Tibial nerve (tissue), 4 donors: ENCODE results near the gene POLR1E.

Experiments
- CTCF ChIP-seq, 5 experiments: fragments of 200-600 bp in 3 of 5; fragments of 450-650 bp in 2 of 5; sonication (generic) in 3 of 5; IDR thresholded peaks; one replicate each; pipeline ENCODE4 v1.5.1; 2016 to 2019; ENCODE audit warnings: antibody characterized with exemption in 5 of 5, mild to moderate bottlenecking in 3 of 5, moderate library complexity in 2 of 5
- EP300 ChIP-seq, 2 donors: sonication (generic); formaldehyde crosslinking; IDR thresholded peaks; one replicate each; pipeline ENCODE4 v1.6.1; 2017; ENCODE audit warnings: antibody characterized with exemption in 2 of 2, mild to moderate bottlenecking in 1 of 2

DNA sequence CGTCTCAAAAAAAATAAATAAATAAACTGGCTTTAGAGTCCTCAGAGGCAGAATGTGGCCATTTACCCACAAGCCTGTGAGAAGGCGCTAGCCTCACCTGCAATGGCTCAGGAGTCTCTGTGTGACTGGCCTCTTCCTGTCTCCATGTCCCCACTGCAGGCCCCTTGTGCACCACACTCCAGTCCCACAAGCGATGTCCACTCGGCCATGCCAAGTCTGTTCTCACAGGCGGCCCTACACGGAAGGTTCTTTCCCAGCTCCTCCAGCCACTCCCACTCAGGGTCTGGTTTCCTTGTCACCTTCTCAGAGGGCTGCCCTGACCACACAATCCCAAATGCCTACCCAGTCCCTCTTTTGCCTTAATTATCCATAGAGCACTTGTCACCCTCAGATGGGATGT is 38.2 kb downstream of the POLR1E start:
- TF ChIP-seq CTCF (IDR thresholded peaks at IDR 0.05) (no peak), EP300 (IDR thresholded peaks at IDR 0.05) (no peak)
